Upper lobe of right lung (tissue), 1 donor: ENCODE results near the gene CLEC17A. TPM values are rescaled to one million over a fixed set of nuclear protein-coding genes. Genes with fewer than 3 reads are reported as not detected.
"Not testable (repeated sequence)": the region's sequence is repeated elsewhere in the genome, so short reads cannot be mapped to it uniquely, and the experiment has no call there.

Experiments used
- ATAC-seq: fragments of 200-7000 bp; cut with Tn5 transposase; one replicate; pipeline ENCODE4 v1.9.1; 2020; ENCODE audit warnings: mild to moderate bottlenecking, moderate library complexity
- DNase-seq: peaks from one replicate; pipeline ENCODE4 v3.0.0-alpha.2; 2020
- H3K27ac ChIP-seq: fragments of 200-600 bp; one replicate; pipeline ENCODE4 v1.8.0; 2022
- H3K27me3 ChIP-seq: fragments of 200-600 bp; one replicate; pipeline ENCODE4 v1.8.0; 2022; ENCODE audit warnings: mild to moderate bottlenecking
- H3K36me3 ChIP-seq: fragments of 200-600 bp; one replicate; pipeline ENCODE4 v1.8.0; 2022
- H3K4me1 ChIP-seq: fragments of 200-600 bp; one replicate; pipeline ENCODE4 v1.8.0; 2022
- H3K4me3 ChIP-seq: fragments of 200-600 bp; one replicate; pipeline ENCODE4 v1.8.0; 2022; ENCODE audit warnings: mild to moderate bottlenecking
- H3K9me3 ChIP-seq: fragments of 200-600 bp; one replicate; pipeline ENCODE4 v1.8.0; 2022
- CTCF ChIP-seq: fragments of 200-600 bp; IDR thresholded peaks from one replicate; pipeline ENCODE4 v1.8.0; 2022; ENCODE audit warnings: antibody characterized with exemption
- intact Hi-C: fragments of 100-400 bp; cut with DNase I; formaldehyde crosslinking; loops from one replicate; pipeline ENCODE4 v1.11.0; 2022
- long read RNA-seq: library from polyadenylated mRNA; unstranded; transcript quantifications from one replicate; pipeline ENCODE4 v2.0.0, GENCODE V29; 2021
- total RNA-seq: library from RNA; stranded (reverse); fragmentation: NEBNext Ultra II Directional; extraction: Animal tissue kit (Norgen Biotek cat#: 25700); gene quantifications from one replicate; pipeline ENCODE4 v1.2.1, GENCODE V29; 2021
- donor health status: DM: no; HTN: yes; CAD: no; lungs with severe emphysema.

Gene CLEC17A
- total RNA-seq, result not detected
- long read RNA-seq, result 0 reads

GRCh38 chr19:14582894-14583340, at the start of gene CLEC17A:
CLEC17A (plus strand) TSS chr19:14583084; CDS start chr19:14583161, 77 bp downstream.
- intact Hi-C loops, result no loop called here
- no peaks in the 10 kb centered on the region for H3K27me3 ChIP-seq
- no peak for TF ChIP-seq CTCF
- no peak within 1 kb of the TSS for H3K27ac ChIP-seq
- DNase-seq (no peak), ATAC-seq (no peak)
- no peaks in the 10 kb centered on the region for H3K9me3 ChIP-seq
- no peaks in the 10 kb centered on the region for H3K4me1 ChIP-seq
- H3K36me3 ChIP-seq, result no peaks in the 10 kb centered on the region
- no peak within 1 kb of the TSS for H3K4me3 ChIP-seq

- ATAC-seq (no peak), DNase-seq (no peak)
- intact Hi-C loops, result no loop called here
- no peak overlapping the region for H3K27ac ChIP-seq
- peaks cover 13% of the 10 kb centered on the region for H3K4me1 ChIP-seq
- no peak for TF ChIP-seq CTCF
- H3K27me3 ChIP-seq, result no peaks in the 10 kb centered on the region
- H3K4me3 ChIP-seq, result no peak overlapping the region
- H3K9me3 ChIP-seq, result no peaks in the 10 kb centered on the region
- no peaks in the 10 kb centered on the region for H3K36me3 ChIP-seq
These were observed 49.4 kb upstream of the CLEC17A start for GRCh38 chr19:14533450-14533849.

GRCh38 chr19:14536926-14537692, 45.8 kb upstream of the CLEC17A start:
- H3K4me3 ChIP-seq, result peak overlapping the region; percentile 30
- TF ChIP-seq CTCF, result no peak

GRCh38 chr19:14540741-14541525, 42.0 kb upstream of the CLEC17A start:
- intact Hi-C loops, result no loop called here
- TF ChIP-seq CTCF, result no peak
- ATAC-seq, result no peak
- Histone ChIP-seq H3K4me1 (peaks cover 4% of the 10 kb centered on the region), H3K9me3 (no peaks in the 10 kb centered on the region), H3K27me3 (no peaks in the 10 kb centered on the region), H3K27ac (no peak overlapping the region), H3K4me3 (no peak overlapping the region), H3K36me3 (no peaks in the 10 kb centered on the region)
- no peak for DNase-seq

More at GRCh38 chr19:14536926-14537692, 45.8 kb upstream of the CLEC17A start:
- Histone ChIP-seq H3K27ac (no peak overlapping the region), H3K27me3 (no peaks in the 10 kb centered on the region), H3K36me3 (no peaks in the 10 kb centered on the region), H3K4me1 (peaks cover 4% of the 10 kb centered on the region), H3K9me3 (no peaks in the 10 kb centered on the region)
- intact Hi-C loops, result no loop called here
- DNase-seq (peak; percentile 92), ATAC-seq (peak; percentile 95)

- H3K27me3 ChIP-seq, H3K4me3 ChIP-seq, H3K27ac ChIP-seq, H3K9me3 ChIP-seq, ATAC-seq, DNase-seq, H3K4me1 ChIP-seq, H3K36me3 ChIP-seq, intact Hi-C loops: not testable (repeated sequence)
These were observed 40.9 kb upstream of the CLEC17A start for GRCh38 chr19:14541979-14542378.
